ENCODE measurements around the gene SMAD4.
"Not testable (repeated sequence)": the region's sequence is repeated elsewhere in the genome, so short reads cannot be mapped to it uniquely, and the experiment has no call there.

- TF ChIP-seq POLR2AphosphoS5 (IDR thresholded peaks at IDR 0.05; ENCODE audit: low read depth, low read length); POLR2A (IDR thresholded peaks at IDR 0.05; ENCODE audit: low read depth, low read length); TAF1 (IDR thresholded peaks at IDR 0.05; ENCODE audit: borderline replicate concordance, low read depth, low read length): not testable (repeated sequence)
These were observed 89.5 kb downstream of the SMAD4 start for GRCh38 chr18:51119561-51119960.
